ENCODE data around the gene LDLRAD4.

DNA sequence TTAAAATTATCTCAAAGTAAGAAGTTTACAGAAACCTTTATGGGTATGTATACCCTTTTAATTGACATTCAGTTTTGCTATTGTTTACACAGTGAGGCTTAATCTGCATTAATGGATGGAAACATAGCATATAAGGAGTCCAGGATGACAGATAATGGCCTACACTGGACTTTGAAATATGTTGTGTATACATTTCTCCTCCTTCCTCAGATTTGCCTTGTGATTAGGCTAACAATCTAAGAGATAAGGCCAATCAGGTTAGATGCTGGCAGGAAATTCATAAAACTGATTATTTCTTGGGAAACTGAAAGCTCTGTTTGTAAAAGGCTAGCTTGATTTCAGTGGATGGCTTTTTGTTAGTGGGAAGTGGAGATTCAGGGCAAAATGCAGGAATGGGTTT lies 191.9 kb downstream of the LDLRAD4 start:
- TF ChIP-seq ZFX (IDR thresholded peaks at IDR 0.05) = no peak
- TF ChIP-seq, protein P1, sequence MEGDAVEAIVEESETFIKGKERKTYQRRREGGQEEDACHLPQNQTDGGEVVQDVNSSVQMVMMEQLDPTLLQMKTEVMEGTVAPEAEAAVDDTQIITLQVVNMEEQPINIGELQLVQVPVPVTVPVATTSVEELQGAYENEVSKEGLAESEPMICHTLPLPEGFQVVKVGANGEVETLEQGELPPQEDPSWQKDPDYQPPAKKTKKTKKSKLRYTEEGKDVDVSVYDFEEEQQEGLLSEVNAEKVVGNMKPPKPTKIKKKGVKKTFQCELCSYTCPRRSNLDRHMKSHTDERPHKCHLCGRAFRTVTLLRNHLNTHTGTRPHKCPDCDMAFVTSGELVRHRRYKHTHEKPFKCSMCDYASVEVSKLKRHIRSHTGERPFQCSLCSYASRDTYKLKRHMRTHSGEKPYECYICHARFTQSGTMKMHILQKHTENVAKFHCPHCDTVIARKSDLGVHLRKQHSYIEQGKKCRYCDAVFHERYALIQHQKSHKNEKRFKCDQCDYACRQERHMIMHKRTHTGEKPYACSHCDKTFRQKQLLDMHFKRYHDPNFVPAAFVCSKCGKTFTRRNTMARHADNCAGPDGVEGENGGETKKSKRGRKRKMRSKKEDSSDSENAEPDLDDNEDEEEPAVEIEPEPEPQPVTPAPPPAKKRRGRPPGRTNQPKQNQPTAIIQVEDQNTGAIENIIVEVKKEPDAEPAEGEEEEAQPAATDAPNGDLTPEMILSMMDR (conservative IDR thresholded peaks at IDR 0.05) = no peak
